GM23338 (cell line): ENCODE measurements around the gene ZNF622.

Source experiments
- CREB1 ChIP-seq: fragments of 250-450 bp; sonication (Bioruptor Pico); IDR thresholded peaks from 2 replicates; pipeline ENCODE4 v1.5.0; 2020; ENCODE audit warnings: low read depth, mild to moderate bottlenecking, moderate library complexity
- ETS1 ChIP-seq: IDR thresholded peaks from 2 replicates; pipeline ENCODE4 v1.6.1; 2016; ENCODE audit warnings: antibody characterized with exemption
- EZH2 ChIP-seq: fragments of 200-600 bp; sonication (generic); IDR thresholded peaks from one replicate; pipeline ENCODE4 v1.8.0; 2017; ENCODE audit warnings: antibody characterized with exemption, mild to moderate bottlenecking, low read depth; ENCODE audit not compliant: unreplicated experiment
- EZH2phosphoT487 ChIP-seq: fragments of 200-600 bp; sonication (generic); IDR thresholded peaks from one replicate; pipeline ENCODE4 v1.8.1; 2018; ENCODE audit warnings: antibody characterized with exemption; ENCODE audit not compliant: unreplicated experiment
- JUNB ChIP-seq: IDR thresholded peaks from one replicate; pipeline ENCODE4 v1.6.1; 2016; ENCODE audit warnings: antibody characterized with exemption; ENCODE audit not compliant: unreplicated experiment
- NANOG ChIP-seq: IDR thresholded peaks from 2 replicates; pipeline ENCODE4 v1.6.1; 2016; ENCODE audit warnings: antibody characterized with exemption, borderline replicate concordance
- POLR2AphosphoS5 ChIP-seq: IDR thresholded peaks from 2 replicates; pipeline ENCODE4 v1.6.1; 2016; ENCODE audit warnings: antibody characterized with exemption, low read depth
- STAT1 ChIP-seq: IDR thresholded peaks from one replicate; pipeline ENCODE4 v1.6.1; 2016; ENCODE audit warnings: antibody characterized with exemption; ENCODE audit not compliant: unreplicated experiment
- ZNF114 ChIP-seq: fragments of 250-450 bp; sonication (Bioruptor Pico); IDR thresholded peaks from 2 replicates; pipeline ENCODE4 v1.5.0; 2020; ENCODE audit warnings: mild to moderate bottlenecking, moderate library complexity
- ZNF331 ChIP-seq: fragments of 250-450 bp; sonication (Bioruptor Pico); IDR thresholded peaks from 2 replicates; pipeline ENCODE4 v1.5.0; 2020; ENCODE audit warnings: low read depth, mild to moderate bottlenecking, moderate library complexity
- TF ChIP-seq, protein P1 (sequence below): IDR thresholded peaks from one replicate; pipeline ENCODE4 v1.6.1; 2018; ENCODE audit warnings: antibody characterized with exemption; ENCODE audit not compliant: unreplicated experiment
- TF ChIP-seq, protein P2 (sequence below), 2 experiments: fragments of 200-600 bp in 1 of 2; sonication (generic) in 1 of 2; conservative IDR thresholded peaks; 2 replicates each; pipeline versions ENCODE4 v1.5.1 to v1.6.1; 2016 to 2017; ENCODE audit warnings: antibody characterized with exemption in 2 of 2, low read depth in 2 of 2, mild to moderate bottlenecking in 2 of 2, moderate library complexity in 1 of 2

DNA sequence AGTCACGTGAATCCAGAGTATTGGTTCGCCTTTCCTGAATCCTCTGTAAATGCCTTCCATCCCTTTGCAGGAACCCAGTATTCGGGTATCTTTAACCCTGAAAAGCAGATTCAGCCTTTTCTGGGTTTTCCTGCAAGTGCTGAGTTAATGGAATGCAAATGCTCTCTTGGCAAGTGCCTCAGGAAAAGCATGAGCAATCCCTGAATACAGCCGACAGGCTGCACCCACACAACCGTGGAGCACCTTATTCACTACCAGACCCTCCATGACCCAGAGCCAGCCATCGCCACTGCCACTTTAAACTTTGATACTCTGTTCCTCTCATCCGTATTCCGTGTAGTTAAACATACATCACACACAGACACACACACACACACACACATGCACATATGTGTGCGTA lies 54.4 kb downstream of the ZNF622 start:
- TF ChIP-seq, protein P1, sequence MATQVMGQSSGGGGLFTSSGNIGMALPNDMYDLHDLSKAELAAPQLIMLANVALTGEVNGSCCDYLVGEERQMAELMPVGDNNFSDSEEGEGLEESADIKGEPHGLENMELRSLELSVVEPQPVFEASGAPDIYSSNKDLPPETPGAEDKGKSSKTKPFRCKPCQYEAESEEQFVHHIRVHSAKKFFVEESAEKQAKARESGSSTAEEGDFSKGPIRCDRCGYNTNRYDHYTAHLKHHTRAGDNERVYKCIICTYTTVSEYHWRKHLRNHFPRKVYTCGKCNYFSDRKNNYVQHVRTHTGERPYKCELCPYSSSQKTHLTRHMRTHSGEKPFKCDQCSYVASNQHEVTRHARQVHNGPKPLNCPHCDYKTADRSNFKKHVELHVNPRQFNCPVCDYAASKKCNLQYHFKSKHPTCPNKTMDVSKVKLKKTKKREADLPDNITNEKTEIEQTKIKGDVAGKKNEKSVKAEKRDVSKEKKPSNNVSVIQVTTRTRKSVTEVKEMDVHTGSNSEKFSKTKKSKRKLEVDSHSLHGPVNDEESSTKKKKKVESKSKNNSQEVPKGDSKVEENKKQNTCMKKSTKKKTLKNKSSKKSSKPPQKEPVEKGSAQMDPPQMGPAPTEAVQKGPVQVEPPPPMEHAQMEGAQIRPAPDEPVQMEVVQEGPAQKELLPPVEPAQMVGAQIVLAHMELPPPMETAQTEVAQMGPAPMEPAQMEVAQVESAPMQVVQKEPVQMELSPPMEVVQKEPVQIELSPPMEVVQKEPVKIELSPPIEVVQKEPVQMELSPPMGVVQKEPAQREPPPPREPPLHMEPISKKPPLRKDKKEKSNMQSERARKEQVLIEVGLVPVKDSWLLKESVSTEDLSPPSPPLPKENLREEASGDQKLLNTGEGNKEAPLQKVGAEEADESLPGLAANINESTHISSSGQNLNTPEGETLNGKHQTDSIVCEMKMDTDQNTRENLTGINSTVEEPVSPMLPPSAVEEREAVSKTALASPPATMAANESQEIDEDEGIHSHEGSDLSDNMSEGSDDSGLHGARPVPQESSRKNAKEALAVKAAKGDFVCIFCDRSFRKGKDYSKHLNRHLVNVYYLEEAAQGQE: no peak
- TF ChIP-seq, protein P2, sequence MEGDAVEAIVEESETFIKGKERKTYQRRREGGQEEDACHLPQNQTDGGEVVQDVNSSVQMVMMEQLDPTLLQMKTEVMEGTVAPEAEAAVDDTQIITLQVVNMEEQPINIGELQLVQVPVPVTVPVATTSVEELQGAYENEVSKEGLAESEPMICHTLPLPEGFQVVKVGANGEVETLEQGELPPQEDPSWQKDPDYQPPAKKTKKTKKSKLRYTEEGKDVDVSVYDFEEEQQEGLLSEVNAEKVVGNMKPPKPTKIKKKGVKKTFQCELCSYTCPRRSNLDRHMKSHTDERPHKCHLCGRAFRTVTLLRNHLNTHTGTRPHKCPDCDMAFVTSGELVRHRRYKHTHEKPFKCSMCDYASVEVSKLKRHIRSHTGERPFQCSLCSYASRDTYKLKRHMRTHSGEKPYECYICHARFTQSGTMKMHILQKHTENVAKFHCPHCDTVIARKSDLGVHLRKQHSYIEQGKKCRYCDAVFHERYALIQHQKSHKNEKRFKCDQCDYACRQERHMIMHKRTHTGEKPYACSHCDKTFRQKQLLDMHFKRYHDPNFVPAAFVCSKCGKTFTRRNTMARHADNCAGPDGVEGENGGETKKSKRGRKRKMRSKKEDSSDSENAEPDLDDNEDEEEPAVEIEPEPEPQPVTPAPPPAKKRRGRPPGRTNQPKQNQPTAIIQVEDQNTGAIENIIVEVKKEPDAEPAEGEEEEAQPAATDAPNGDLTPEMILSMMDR (conservative IDR thresholded peaks at IDR 0.05; ENCODE audit: low read depth in 2 of 2): no peak
- no peak for TF ChIP-seq EZH2
- no peak for TF ChIP-seq POLR2AphosphoS5
- TF ChIP-seq NANOG: no peak
- no peak for TF ChIP-seq CREB1
- TF ChIP-seq EZH2phosphoT487: no peak
- no peak for TF ChIP-seq ZNF114 (CRISPR knock-in tag)
- no peak for TF ChIP-seq JUNB
- TF ChIP-seq ZNF331 (CRISPR knock-in tag): no peak
- TF ChIP-seq STAT1: no peak
- TF ChIP-seq ETS1: no peak
